ENCODE results near the gene ASIC2.
"Not testable (repeated sequence)": the region's sequence is repeated elsewhere in the genome, so short reads cannot be mapped to it uniquely, and the experiment has no call there.

The ASIC2 gene

GRCh38 chr17:33021731-33022408, 271.2 kb downstream of the ASIC2 start:
- no peak for DNase-seq (ENCODE audit: low spot score)

GRCh38 chr17:33019161-33019890, 273.8 kb downstream of the ASIC2 start:
- DNase-seq (ENCODE audit: low spot score), result no peak

GRCh38 chr17:33017366-33017765, 275.7 kb downstream of the ASIC2 start:
- DNase-seq (ENCODE audit: low spot score), result no peak

GRCh38 chr17:33016920-33017319, 276.2 kb downstream of the ASIC2 start:
- no peak for DNase-seq (ENCODE audit: low spot score)

DNA sequence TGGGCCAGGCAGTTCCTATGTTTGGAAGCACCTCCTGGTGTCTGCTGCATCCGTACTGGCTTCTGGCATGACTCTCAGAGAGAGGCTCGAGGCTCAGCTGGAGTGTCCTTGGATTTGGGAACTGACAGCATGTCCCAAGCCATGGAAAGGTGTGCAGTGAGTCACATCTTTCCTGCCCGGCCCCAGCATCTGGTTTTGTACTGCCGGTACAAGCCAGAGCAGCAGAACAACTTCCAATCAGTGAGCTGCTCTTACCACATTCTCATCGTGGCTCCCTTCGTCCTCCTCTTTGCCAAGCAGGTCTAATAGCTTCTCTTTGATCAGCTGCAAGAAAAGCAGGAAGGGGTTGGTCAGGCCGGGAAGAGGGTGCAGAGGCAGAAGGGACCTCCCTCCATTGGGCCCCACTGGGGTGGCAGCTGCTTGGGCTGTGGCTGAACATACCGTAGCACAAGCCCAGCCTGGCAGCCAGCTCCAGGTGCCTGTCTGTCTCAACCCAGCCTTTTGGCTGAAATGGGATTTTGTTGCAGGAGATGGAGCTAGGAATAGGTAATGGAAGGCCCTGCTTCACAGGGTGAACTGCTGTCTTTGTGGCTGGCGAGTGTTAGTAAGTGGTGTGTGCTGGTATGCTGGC, 277.3 kb downstream of the ASIC2 start:
- DNase-seq (ENCODE audit: low spot score), result no peak

GRCh38 chr17:33014751-33015150, 278.3 kb downstream of the ASIC2 start:
- DNase-seq (ENCODE audit: low spot score), result no peak

DNA sequence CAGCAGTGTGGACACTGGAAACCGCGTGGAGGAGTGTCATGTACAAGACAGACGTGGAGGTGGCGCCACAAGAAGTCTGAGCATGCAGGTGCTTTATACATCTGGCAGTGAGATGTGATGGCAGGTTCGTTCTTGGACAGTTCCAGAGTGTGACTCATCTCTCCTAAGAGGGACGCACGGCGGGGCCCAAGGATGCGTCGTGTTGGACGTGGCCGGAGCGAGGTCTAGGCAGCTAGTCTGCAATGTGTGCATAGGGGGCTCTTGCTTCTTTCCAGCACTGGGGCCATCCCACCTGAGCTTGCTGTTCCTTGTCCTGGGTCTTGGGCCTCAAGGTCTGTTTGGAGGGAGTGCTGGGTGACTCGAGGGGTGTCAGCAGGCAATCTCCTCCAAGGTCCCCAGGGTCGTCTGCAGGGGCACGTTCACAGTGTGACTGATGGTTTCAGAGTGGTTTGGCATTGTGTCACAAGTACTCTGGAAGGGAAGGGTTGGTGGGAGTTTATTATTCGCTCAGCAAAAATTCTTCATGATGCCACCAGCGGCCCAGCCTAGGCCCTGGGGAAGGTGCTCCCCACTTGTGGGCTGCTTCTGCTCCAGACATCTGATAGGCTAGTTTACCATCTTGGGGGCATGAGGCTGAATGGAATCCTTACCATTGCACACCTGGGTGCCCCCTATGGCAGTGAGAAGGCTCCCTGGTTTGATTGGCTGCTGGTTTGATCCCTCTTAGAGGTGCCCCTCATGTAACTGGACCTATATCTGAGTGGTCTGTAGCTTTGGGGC, 279.3 kb downstream of the ASIC2 start:
- no peak for DNase-seq (ENCODE audit: low spot score)

GRCh38 chr17:33012522-33013033, 280.5 kb downstream of the ASIC2 start:
- DNase-seq (ENCODE audit: low spot score), result peak; percentile 87

- DNase-seq (ENCODE audit: low spot score), result no peak
These were observed 283.5 kb downstream of the ASIC2 start for GRCh38 chr17:33009636-33010035.

- DNase-seq (ENCODE audit: low spot score), result no peak
These were observed 285.9 kb downstream of the ASIC2 start for GRCh38 chr17:33007186-33007585.

GRCh38 chr17:33002246-33002645, 290.8 kb downstream of the ASIC2 start:
- no peak for DNase-seq (ENCODE audit: low spot score)

DNA sequence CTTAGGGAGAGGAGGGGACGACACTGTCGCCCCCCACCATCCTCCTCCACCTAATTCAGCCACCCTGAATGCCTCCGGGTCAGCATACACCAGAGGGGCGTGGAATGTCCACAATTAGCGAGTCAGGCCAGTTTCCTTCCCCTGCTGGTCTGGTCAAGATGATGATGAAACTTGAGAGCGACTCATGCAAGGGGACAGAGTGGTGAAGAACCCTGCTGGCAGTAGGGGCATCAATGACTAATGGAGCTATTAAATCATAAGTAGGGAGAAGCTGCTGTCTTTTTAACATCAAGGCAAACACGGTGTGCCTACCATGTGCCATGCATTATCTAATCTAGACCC, 294.2 kb downstream of the ASIC2 start:
- DNase-seq (ENCODE audit: low spot score), result peak; percentile 69

GRCh38 chr17:32998111-32998886, 294.8 kb downstream of the ASIC2 start:
- peak; percentile 90 for DNase-seq (ENCODE audit: low spot score)

GRCh38 chr17:32995416-32996045, 297.6 kb downstream of the ASIC2 start:
- DNase-seq (ENCODE audit: low spot score), result no peak

GRCh38 chr17:32993977-32994376, 299.1 kb downstream of the ASIC2 start:
- DNase-seq (ENCODE audit: low spot score), result peak; percentile 3

DNA sequence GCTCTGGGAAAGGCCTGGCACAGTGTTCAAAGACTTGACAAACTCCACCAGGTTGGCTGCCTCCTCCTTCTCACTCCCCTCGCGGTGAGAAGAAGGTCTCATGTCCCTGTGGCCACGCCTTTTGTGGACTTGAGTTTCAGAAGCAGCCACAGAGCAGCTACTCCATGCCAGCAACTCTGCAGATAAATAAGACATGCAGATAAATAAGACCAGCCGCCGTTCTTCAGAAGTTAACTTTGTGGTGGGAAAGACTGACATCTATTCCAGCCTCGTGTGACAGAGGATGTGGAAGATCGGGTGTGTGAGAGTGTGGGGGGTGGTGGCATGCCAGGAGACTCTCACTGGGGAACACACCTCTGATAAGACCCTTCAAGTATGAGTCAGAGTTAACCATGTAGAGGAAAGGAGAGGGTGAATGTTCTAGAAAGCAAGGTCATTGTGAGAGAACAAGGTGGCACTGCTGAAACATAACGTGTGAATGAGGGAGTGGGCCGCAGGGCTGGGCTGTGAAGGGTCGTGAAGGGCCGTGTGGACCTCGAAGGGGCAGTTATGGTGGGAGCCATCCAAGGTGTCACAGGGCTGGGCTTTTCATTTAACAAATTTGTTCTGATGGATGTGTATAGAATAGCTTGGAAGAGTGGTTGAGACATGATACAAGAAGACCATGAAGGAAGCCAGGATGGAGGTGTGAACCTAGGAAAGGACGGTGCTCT, 300.6 kb downstream of the ASIC2 start:
- DNase-seq (ENCODE audit: low spot score), result peak; percentile 18

DNA sequence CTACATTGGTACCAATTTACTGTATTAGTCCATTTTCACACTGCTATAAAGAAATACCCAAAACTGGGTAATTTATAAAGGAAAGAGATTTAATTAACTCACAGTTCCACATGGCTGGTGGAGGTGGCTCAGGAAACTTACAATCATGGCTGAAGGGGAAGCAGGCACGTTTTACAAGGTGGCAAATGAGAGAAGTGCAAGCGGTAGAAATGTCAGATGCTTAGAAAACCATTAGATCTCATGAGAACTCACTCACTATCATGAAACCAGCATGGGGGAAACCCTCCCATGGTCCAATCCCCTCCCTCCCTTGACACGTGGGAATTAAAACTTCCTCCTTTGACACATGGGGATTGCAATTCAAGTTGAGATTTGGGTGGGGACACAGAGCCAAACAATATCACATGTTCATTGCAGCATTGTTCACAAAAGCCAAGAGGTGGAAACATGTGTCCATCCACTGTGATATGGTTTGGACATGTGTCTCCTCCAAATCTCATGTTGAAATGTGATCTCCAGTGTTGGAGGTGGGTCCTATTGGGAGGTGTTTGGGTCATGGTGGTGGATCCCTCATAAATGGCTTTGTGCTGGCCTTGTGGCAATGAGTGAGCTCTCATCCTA, 304.5 kb downstream of the ASIC2 start:
- no peak for DNase-seq (ENCODE audit: low spot score)

GRCh38 chr17:32987868-32988267, 305.2 kb downstream of the ASIC2 start:
- DNase-seq (ENCODE audit: low spot score), result not testable (repeated sequence)

GRCh38 chr17:32987453-32987805, 305.7 kb downstream of the ASIC2 start:
- not testable (repeated sequence) for DNase-seq (ENCODE audit: low spot score)
